Trophoblast cell (in vitro differentiated cells and primary cell): ENCODE data around the gene ASB16.

Experiments
- DNase-seq, 2 donors: peaks; one replicate each; pipeline ENCODE4 v3.0.0-alpha.2; 2016
- H2AFZ ChIP-seq: 2 replicates; pipeline ENCODE4 v1.6.1; 2013; ENCODE audit warnings: low read length, moderate library complexity, mild to moderate bottlenecking; ENCODE audit not compliant: insufficient read depth, poor library complexity
- H2AK5ac ChIP-seq: 2 replicates; pipeline ENCODE4 v1.6.1; 2013; ENCODE audit warnings: mild to moderate bottlenecking, low read length
- H2BK120ac ChIP-seq: 2 replicates; pipeline ENCODE4 v1.6.1; 2013; ENCODE audit warnings: low read length, mild to moderate bottlenecking, moderate library complexity; ENCODE audit not compliant: insufficient read depth, poor library complexity
- H2BK12ac ChIP-seq: 2 replicates; pipeline ENCODE4 v1.6.1; 2013; ENCODE audit warnings: mild to moderate bottlenecking, low read length, moderate library complexity
- H2BK5ac ChIP-seq: 2 replicates; pipeline ENCODE4 v1.6.1; 2013; ENCODE audit warnings: low read length, low read depth, moderate library complexity, mild to moderate bottlenecking; ENCODE audit not compliant: poor library complexity
- H3K14ac ChIP-seq: 2 replicates; pipeline ENCODE4 v1.6.1; 2013; ENCODE audit warnings: mild to moderate bottlenecking, low read length
- H3K18ac ChIP-seq: 2 replicates; pipeline ENCODE4 v1.6.1; 2013; ENCODE audit warnings: mild to moderate bottlenecking, low read length
- H3K23ac ChIP-seq: 2 replicates; pipeline ENCODE4 v1.6.1; 2013; ENCODE audit warnings: low read length
- H3K27ac ChIP-seq: 2 replicates; pipeline ENCODE4 v1.5.1; 2013; ENCODE audit warnings: low read depth, mild to moderate bottlenecking, inconsistent platforms, low read length, moderate library complexity
- H3K27me3 ChIP-seq: 2 replicates; pipeline ENCODE4 v1.6.1; 2013; ENCODE audit warnings: inconsistent platforms, mild to moderate bottlenecking, low read length, moderate library complexity; ENCODE audit not compliant: insufficient read depth
- H3K36me3 ChIP-seq, 2 experiments: 1 replicate in 1 of 2; 2 replicates in 1 of 2; pipeline ENCODE4 v1.6.1; 2013; ENCODE audit warnings: low read length in 2 of 2, mild to moderate bottlenecking in 2 of 2, moderate library complexity in 1 of 2; ENCODE audit not compliant: insufficient read depth in 2 of 2, control insufficient read depth in 1 of 2
- H3K4ac ChIP-seq: 2 replicates; pipeline ENCODE4 v1.6.1; 2013; ENCODE audit warnings: low read depth, mild to moderate bottlenecking, low read length, moderate library complexity
- H3K4me1 ChIP-seq, 2 experiments: 1 replicate in 1 of 2; 2 replicates in 1 of 2; pipeline ENCODE4 v1.6.1; 2013; ENCODE audit warnings: low read length in 2 of 2, mild to moderate bottlenecking in 2 of 2, moderate library complexity in 1 of 2; ENCODE audit not compliant: insufficient read depth in 2 of 2, control insufficient read depth in 1 of 2
- H3K4me2 ChIP-seq: 2 replicates; pipeline ENCODE4 v1.6.1; 2013; ENCODE audit warnings: inconsistent platforms, mild to moderate bottlenecking, low read length, moderate library complexity
- H3K4me3 ChIP-seq: 2 replicates; pipeline ENCODE4 v1.5.1; 2013; ENCODE audit warnings: mild to moderate bottlenecking, low read depth, low read length, inconsistent platforms
- H3K79me1 ChIP-seq: one replicate; pipeline ENCODE4 v1.6.1; 2013; ENCODE audit warnings: low read length
- H3K79me2 ChIP-seq: 2 replicates; pipeline ENCODE4 v1.6.1; 2013; ENCODE audit warnings: low read length, mild to moderate bottlenecking; ENCODE audit not compliant: control insufficient read depth, insufficient read depth, poor library complexity
- H3K9ac ChIP-seq: 2 replicates; pipeline ENCODE4 v1.6.1; 2013; ENCODE audit warnings: mild to moderate bottlenecking, low read length
- H3K9me3 ChIP-seq: 2 replicates; pipeline ENCODE4 v1.6.1; 2013; ENCODE audit warnings: low read depth, mild to moderate bottlenecking, control low read depth, inconsistent platforms, low read length; ENCODE audit not compliant: insufficient read depth
- H4K12ac ChIP-seq: 2 replicates; pipeline ENCODE4 v1.6.1; 2013; ENCODE audit warnings: low read depth, mild to moderate bottlenecking, low read length, moderate library complexity
- H4K8ac ChIP-seq: 2 replicates; pipeline ENCODE4 v1.6.1; 2013; ENCODE audit warnings: low read depth, mild to moderate bottlenecking, low read length, moderate library complexity
- H4K91ac ChIP-seq: one replicate; pipeline ENCODE4 v1.6.1; 2013; ENCODE audit warnings: low read depth, mild to moderate bottlenecking, low read length, moderate library complexity
- WGBS: extraction: QIAGEN DNeasy Blood & Tissue Kit; methylation state at CpG from one replicate; pipeline ENCODE4 v1.1.7; 2013; ENCODE audit warnings: missing lambda C conversion rate; ENCODE audit not compliant: insufficient read length, insufficient coverage; ENCODE audit errors: extremely low coverage; 5-methylcytosine and 5-hydroxymethylcytosine counted together

ASB16 gene

GRCh38 chr17:44206825-44207155 is 36.3 kb downstream of the ASB16 start:
- WGBS: no CpG with 5 or more reads among the region's 6 CpGs
- Histone ChIP-seq H3K9ac (no peak overlapping the region), H2BK120ac (no peak overlapping the region)

GRCh38 chr17:44207319-44207718 is 36.8 kb downstream of the ASB16 start:
- no peak overlapping the region for H2BK120ac ChIP-seq
- no peak overlapping the region for H2BK12ac ChIP-seq
- H4K91ac ChIP-seq: no peak overlapping the region
- no peaks in the 10 kb centered on the region for H3K27me3 ChIP-seq
- H3K18ac ChIP-seq: no peak overlapping the region
- peaks cover 48 to 51% of the 10 kb centered on the region in 2 experiments for H3K36me3 ChIP-seq
- H3K9ac ChIP-seq: no peak overlapping the region
- H4K8ac ChIP-seq: no peak overlapping the region
- 100% methylated on average over 3 of the region's 17 CpGs for WGBS
- H2BK5ac ChIP-seq: no peak overlapping the region
- H3K79me2 ChIP-seq: no peaks in the 10 kb centered on the region
- no peak overlapping the region for H3K27ac ChIP-seq
- H3K23ac ChIP-seq: no peak overlapping the region
- H2AFZ ChIP-seq: no peak overlapping the region
- H3K4me3 ChIP-seq: no peak overlapping the region
- no peak overlapping the region for H3K4ac ChIP-seq
- no peak overlapping the region for H3K4me2 ChIP-seq
- H3K14ac ChIP-seq: no peak overlapping the region
- H3K79me1 ChIP-seq: no peaks in the 10 kb centered on the region
- peaks cover 3 to 4% of the 10 kb centered on the region in 2 experiments for H3K4me1 ChIP-seq
- no peak overlapping the region for H4K12ac ChIP-seq
- DNase-seq: no peak
- H3K9me3 ChIP-seq: no peaks in the 10 kb centered on the region
- no peak overlapping the region for H2AK5ac ChIP-seq

More at GRCh38 chr17:44206825-44207155, 36.3 kb downstream of the ASB16 start:
- Histone ChIP-seq H2BK12ac (no peak overlapping the region), H3K14ac (no peak overlapping the region), H2AFZ (no peak overlapping the region), H3K27me3 (no peaks in the 10 kb centered on the region), H3K4me2 (no peak overlapping the region), H4K12ac (no peak overlapping the region), H3K27ac (no peak overlapping the region), H3K9me3 (no peaks in the 10 kb centered on the region), H3K36me3 (peaks cover 47 to 50% of the 10 kb centered on the region in 2 experiments), H3K4me1 (peaks cover 3 to 4% of the 10 kb centered on the region in 2 experiments), H3K79me1 (no peaks in the 10 kb centered on the region), H2AK5ac (no peak overlapping the region), H3K18ac (no peak overlapping the region), H4K8ac (no peak overlapping the region), H3K4me3 (no peak overlapping the region), H3K23ac (no peak overlapping the region), H4K91ac (no peak overlapping the region), H3K4ac (no peak overlapping the region), H2BK5ac (no peak overlapping the region), H3K79me2 (no peaks in the 10 kb centered on the region)
- no peak for DNase-seq

GRCh38 chr17:44207743-44208142 is 37.2 kb downstream of the ASB16 start:
- H3K23ac ChIP-seq: no peak overlapping the region
- no peak overlapping the region for H4K12ac ChIP-seq
- no peak for DNase-seq
- peaks cover 3 to 4% of the 10 kb centered on the region in 2 experiments for H3K4me1 ChIP-seq
- H3K9ac ChIP-seq: no peak overlapping the region
- H2AK5ac ChIP-seq: no peak overlapping the region
- H2BK120ac ChIP-seq: no peak overlapping the region
- H4K91ac ChIP-seq: no peak overlapping the region
- H3K27ac ChIP-seq: no peak overlapping the region
- H3K9me3 ChIP-seq: no peaks in the 10 kb centered on the region
- peaks cover 52 to 54% of the 10 kb centered on the region in 2 experiments for H3K36me3 ChIP-seq
- no peak overlapping the region for H4K8ac ChIP-seq
- H2AFZ ChIP-seq: no peak overlapping the region
- no peak overlapping the region for H3K4ac ChIP-seq
- H3K79me1 ChIP-seq: no peaks in the 10 kb centered on the region
- H2BK5ac ChIP-seq: no peak overlapping the region
- H3K18ac ChIP-seq: no peak overlapping the region
- no peak overlapping the region for H2BK12ac ChIP-seq
- H3K14ac ChIP-seq: no peak overlapping the region
- no peak overlapping the region for H3K4me3 ChIP-seq
- WGBS: no CpG with 5 or more reads among the region's 5 CpGs
- H3K79me2 ChIP-seq: no peaks in the 10 kb centered on the region
- H3K4me2 ChIP-seq: no peak overlapping the region
- no peaks in the 10 kb centered on the region for H3K27me3 ChIP-seq

- no peak overlapping the region for H2BK5ac ChIP-seq
These were observed 39.4 kb downstream of the ASB16 start for GRCh38 chr17:44209786-44210341.

More at GRCh38 chr17:44209786-44210341, 39.4 kb downstream of the ASB16 start:
- H3K23ac ChIP-seq: no peak overlapping the region
- no peak overlapping the region for H3K14ac ChIP-seq
- H3K27me3 ChIP-seq: no peaks in the 10 kb centered on the region
- no CpG with 5 or more reads among the region's 11 CpGs for WGBS
- no peak overlapping the region for H2AFZ ChIP-seq
- H3K9me3 ChIP-seq: no peaks in the 10 kb centered on the region
- no peak overlapping the region for H2AK5ac ChIP-seq
- H3K36me3 ChIP-seq: peaks cover 70 to 71% of the 10 kb centered on the region in 2 experiments
- no peak overlapping the region for H2BK120ac ChIP-seq
- H3K4me3 ChIP-seq: no peak overlapping the region
- H3K4me1 ChIP-seq: peaks cover 3 to 4% of the 10 kb centered on the region in 2 experiments
- no peak overlapping the region for H4K12ac ChIP-seq
- H3K9ac ChIP-seq: no peak overlapping the region
- no peak for DNase-seq
- H3K79me2 ChIP-seq: no peaks in the 10 kb centered on the region
- no peak overlapping the region for H3K27ac ChIP-seq
- H4K8ac ChIP-seq: no peak overlapping the region
- no peak overlapping the region for H3K18ac ChIP-seq
- no peak overlapping the region for H3K4ac ChIP-seq
- no peak overlapping the region for H2BK12ac ChIP-seq
- no peak overlapping the region for H3K4me2 ChIP-seq
- no peak overlapping the region for H4K91ac ChIP-seq
- H3K79me1 ChIP-seq: no peaks in the 10 kb centered on the region
